ENCODE data around the gene RPTOR.

- TF ChIP-seq CTCF (IDR thresholded peaks at IDR 0.05): no peak
- TF ChIP-seq POLR2A (IDR thresholded peaks at IDR 0.05): no peak
- no peak for TF ChIP-seq POLR2AphosphoS5 (IDR thresholded peaks at IDR 0.05)
- no peak for TF ChIP-seq EP300 (IDR thresholded peaks at IDR 0.05)
Measured at GRCh38 chr17:80848449-80849102, 303.9 kb downstream of the RPTOR start.

Measured in upper lobe of left lung (tissue), 4 donors.